GM04503 (cell line): ENCODE results near the gene NAP1L2.
"Not testable (repeated sequence)": the region's sequence is repeated elsewhere in the genome, so short reads cannot be mapped to it uniquely, and the experiment has no call there.

ENCODE experiments used
- DNase-seq: peaks from one replicate; pipeline ENCODE4 v3.0.0-alpha.2; 2012; ENCODE audit warnings: low read depth

The NAP1L2 gene, protein sequence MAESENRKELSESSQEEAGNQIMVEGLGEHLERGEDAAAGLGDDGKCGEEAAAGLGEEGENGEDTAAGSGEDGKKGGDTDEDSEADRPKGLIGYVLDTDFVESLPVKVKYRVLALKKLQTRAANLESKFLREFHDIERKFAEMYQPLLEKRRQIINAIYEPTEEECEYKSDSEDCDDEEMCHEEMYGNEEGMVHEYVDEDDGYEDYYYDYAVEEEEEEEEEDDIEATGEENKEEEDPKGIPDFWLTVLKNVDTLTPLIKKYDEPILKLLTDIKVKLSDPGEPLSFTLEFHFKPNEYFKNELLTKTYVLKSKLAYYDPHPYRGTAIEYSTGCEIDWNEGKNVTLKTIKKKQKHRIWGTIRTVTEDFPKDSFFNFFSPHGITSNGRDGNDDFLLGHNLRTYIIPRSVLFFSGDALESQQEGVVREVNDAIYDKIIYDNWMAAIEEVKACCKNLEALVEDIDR

DNA sequence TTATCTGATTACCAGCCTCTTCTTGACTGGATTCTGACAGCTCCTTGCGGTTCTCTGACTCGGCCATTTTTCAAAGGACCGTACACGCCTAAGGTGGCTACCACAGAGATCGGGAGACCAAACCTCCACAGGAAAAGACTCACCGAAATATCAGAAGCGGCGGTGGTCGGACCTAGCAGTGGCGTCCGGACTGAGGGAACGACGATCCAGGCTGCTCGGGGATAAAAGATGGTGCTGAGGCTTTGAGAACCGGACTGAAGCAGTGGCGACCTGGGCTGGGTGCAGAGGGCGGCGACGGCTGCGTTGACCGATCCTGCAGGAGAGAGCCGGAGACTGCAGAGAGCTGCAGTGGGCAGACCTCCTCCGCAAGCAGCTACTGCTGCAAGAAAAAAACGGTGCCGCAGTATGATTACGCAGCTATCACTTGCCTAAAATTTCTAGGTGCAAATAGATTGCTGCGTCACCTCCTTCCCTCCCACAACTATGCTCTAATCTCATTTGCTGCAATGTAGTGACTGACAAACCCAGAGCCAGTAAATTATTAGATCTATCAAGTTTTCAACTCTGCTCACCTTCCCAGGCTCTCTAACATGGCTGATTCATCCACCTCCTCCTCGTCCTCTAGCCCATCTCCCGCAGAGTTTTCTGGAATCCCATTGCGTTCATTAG lies at the start of gene NAP1L2:
TSS of gene NAP1L2 (minus strand) at position 426 of the 669 bp plus-strand sequence. CDS start at position 67, 359 bp downstream.
- no peak for DNase-seq

DNA sequence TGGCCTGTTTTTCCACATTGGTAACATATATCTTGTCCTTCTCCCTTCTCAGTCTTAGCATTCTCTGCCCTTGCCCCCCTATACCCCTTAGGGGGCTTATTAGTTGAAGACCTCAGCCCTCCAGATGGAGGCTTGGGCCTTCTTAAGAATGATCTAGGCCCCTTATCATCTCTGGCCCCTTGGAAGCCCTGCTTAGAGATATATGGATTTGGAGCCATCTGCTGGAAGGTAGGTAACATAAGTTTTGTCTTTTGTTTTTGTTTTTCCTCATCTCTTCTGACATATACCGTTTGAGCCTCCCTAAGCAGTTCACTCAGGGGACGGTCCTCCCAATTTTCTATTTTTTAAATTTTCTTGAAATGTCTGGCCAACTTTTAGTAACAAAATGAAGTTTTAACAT lies 48.3 kb upstream of the NAP1L2 start:
- DNase-seq, result no peak

DNA sequence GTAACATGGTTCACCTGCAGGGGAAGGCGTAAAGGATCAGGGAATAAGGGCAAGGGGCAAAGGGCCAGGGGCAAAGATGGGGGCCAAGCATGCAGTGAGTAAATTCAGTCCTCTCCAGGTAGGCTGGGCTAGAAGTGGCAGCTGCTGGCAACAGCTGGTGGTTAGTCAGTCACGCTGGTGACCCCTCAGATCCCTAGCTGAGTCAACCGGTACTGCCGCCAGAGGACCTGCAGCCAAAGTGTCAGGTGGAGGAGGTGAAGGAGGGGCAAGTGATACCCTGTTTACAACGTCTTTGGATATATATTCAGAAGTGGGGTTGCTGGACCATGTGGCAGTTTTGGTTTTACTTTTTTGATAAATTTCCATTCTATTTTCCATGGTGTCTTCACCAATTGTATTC lies 24.6 kb upstream of the NAP1L2 start:
- DNase-seq, result no peak

DNA sequence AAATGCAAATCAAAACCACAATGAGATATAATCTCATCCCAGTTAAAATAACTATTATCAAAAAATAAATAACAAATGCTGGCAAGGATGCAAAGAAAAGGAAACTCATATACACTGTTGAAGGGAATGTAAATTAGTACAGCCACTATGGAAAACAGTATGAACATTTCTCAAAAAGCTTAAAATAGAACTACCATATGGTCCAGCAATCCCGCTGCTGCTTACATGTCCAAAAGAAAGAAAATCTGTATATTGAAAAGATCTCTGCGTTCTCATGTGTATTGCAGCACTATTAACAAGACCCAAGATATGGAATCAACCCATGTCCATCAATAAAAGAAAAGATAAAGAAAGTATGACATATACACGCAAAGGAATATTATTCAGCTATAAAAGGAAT lies 3.0 kb upstream of the NAP1L2 start:
- DNase-seq, result no peak

DNA sequence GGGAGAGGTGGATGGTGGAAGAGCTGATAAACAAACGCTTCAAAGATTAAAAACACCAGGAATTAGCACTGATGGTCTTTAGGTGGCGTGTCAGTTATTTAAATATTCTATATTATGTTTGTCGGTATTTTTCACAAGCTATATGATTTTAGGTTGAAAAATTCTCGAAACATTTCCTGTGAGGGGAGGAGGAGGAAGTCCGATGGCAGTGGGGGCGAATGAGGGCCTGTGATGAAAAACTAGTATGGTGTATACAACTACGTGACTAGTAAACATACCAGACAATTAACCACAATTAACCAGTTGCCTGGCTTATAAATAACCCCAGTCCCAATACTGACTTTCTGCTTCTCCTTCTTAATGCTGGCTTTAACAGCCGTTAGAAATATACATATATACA lies 595 bp upstream of the NAP1L2 start:
- DNase-seq, result no peak

DNA sequence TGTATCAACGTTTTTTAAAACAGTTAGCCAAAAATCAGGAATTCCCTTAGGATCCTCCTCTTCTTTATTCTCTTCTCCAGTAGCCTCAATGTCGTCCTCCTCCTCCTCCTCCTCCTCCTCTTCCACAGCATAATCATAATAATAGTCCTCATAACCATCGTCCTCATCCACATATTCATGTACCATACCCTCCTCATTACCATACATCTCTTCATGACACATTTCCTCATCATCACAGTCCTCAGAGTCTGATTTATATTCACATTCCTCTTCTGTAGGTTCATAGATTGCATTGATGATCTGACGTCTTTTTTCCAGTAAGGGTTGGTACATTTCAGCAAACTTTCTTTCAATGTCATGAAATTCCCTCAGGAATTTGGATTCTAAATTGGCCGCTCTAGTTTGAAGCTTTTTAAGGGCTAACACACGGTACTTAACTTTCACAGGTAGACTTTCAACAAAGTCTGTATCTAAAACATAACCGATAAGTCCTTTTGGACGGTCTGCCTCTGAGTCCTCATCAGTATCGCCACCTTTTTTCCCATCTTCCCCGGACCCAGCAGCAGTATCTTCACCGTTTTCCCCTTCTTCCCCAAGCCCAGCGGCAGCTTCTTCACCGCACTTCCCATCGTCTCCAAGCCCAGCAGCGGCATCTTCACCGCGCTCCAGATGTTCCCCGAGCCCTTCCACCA lies 771 bp downstream of the NAP1L2 start:
- DNase-seq, result no peak

DNA sequence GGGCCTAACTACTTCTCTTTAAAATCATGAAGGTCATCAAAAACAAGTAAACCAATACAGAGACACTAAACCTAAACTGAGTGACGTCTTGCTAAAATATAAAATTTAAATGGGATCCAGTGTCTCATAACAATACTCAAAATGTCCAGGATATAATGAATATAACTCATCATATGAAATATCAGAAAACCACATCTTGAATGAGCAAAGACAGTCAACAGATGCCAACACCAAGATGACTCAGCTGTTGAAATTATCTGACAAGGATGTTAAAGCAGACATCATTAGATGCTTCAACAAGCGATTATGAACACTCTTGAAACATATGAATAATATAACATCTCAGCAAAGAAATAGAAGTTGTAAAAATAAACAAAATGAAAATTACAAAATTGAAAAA lies 8.3 kb downstream of the NAP1L2 start:
- DNase-seq, result no peak

DNA sequence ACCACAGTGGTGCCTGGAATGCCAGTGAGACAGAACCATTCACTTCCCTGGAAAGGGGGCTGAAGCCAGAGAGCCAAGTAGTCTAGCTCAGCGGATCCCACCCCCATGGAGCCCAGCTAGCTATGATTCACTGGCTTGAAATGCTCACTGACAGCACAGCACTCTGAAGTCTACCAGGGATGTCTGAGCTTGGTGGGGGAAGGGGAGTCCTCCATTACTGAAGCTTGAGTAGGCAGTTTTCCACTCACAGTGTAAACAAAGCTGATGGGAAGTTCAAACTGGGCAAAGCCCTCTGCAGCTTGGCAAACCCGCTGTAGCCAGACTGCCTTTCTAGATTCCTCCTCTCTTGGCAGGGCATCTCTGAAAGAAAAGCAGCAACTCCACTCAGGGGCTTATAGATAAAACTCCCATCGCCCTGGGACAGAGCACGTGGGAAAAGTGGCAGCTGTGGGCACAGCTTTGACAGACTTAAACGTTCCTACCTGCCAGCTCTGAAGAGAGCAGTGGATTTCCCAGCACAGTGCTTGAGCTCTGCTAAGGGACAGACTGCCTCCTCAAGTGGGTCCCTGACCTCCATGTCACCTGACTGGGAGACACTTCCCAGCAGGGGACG lies 32.0 kb downstream of the NAP1L2 start:
- no peak for DNase-seq

DNA sequence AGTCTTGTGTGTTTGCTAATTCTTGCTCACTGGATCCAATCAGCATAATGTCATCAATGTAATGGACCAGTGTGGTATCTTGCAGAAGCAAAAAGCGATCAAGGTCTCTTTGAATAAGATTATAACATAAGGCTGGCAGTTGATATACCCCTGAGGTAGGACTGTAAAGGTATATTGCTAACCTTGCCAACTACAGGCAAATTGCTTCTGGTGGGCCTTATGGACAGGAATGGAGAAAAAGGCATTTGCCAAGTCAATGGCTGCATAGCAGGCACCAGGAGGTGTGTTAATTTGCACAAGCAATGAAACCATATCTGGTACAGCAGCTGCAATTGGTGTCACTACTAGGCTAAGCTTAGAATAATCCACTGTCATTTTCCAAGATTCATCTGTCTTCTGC lies 45.7 kb downstream of the NAP1L2 start:
- DNase-seq, result not testable (repeated sequence)
